GM19395 (cell line): ENCODE measurements around the gene PER2.

ENCODE experiments used
- ATAC-seq: cut with Tn5 transposase; IDR thresholded peaks from one replicate; pipeline ENCODE4 v1.9.1; 2021; ENCODE audit warnings: mild to moderate bottlenecking, moderate library complexity; ENCODE audit not compliant: unreplicated experiment

Gene PER2

DNA sequence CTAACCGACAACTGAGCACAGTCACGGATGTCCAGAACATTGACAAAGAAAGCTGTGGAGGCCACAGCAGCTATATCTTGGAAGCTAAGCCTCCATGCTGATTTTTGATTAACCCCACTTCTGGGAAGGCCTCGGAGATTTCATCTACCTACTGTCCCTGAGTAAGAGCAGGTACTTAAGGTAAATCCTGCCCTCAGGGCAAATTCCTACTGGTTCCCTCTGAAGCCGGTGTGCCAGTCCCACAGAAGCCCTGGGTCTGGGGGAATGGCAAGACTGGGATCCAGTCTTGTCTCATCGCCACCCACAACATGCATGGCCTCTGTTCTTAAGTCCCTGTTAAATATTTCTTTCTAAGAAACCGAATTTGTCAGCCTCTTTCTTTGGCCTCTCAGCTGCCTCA is 18.7 kb downstream of the PER2 start:
- no peak for ATAC-seq

DNA sequence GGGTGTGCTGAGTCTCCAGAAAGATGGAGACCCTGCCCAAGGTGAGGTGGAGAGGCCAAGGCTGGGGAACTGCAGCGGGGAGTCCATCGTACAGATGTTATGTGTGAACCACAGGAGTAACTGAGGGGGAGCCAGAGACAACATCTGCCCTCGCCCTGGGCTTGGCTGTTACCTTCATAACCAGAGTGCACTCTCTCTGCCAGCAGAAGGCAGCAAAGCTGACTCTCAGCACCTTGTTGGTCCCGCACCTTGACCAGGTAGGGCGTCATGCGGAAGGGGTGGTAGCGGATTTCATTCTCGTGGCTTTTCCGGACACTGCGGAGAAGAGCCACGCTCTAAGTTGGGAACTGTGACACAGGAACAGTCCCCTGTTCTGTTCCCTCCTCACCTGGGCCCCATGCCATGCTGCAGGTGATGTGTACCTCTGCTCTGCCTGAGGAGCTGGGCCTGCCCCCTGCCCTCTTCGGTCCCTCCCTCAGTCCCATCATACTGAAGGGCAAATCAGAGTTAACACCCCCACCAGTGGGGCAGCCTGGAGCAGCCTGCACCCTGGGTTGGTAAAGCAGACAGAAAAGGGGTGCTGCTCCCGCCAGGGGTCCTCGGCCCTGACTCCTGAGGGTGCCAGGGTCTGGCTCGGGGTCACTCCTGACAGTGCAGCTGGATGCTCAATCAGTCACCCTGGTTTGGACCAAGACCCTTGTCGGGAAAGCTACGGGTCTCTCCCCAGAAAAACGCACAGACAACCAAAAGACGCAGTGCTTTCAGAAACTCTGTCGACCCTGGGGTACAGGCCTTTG is 20.3 kb downstream of the PER2 start:
- no peak for ATAC-seq

DNA sequence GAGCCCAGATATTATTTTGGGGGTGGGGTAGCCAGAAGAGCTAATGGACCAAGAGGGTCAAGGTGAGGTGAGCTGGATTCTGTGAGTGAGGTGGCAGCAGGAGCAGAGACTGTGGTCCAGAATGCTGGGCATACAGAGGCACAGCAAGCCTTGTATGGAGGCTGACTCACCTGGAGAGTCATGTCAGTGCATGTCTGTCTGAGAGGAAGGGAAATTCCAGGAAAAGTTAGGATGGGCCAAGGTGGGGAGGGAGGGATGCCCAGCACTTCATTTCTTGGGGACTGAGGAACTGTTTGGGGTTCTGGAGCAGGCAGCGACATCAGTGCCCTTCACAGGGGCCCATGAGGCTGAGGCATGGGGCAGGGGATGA is 21.1 kb downstream of the PER2 start:
- no peak for ATAC-seq

DNA sequence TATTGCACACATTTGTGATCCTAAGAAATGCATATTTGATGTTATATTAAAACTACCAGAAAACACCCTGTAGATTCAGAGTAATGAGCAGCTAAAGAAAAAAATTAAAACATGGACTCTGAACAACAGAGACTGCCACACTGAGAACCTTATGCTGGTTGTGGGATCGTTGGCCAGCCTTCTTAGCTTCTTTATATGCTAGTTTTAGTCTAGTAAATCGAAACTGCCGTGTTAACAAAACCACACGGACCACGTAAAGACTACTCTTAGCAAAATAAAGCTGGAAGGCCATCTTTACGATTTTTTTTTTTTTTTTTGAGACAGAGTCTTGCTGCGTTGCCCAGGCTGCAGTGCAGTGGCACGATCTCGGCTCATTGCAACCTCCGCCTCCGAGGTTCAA is 22.8 kb downstream of the PER2 start:
- ATAC-seq = no peak

- ATAC-seq = no peak
These were observed 24.3 kb downstream of the PER2 start for GRCh38 chr2:238264072-238264460.

- ATAC-seq = no peak
These were observed 25.0 kb downstream of the PER2 start for GRCh38 chr2:238263204-238264071.

DNA sequence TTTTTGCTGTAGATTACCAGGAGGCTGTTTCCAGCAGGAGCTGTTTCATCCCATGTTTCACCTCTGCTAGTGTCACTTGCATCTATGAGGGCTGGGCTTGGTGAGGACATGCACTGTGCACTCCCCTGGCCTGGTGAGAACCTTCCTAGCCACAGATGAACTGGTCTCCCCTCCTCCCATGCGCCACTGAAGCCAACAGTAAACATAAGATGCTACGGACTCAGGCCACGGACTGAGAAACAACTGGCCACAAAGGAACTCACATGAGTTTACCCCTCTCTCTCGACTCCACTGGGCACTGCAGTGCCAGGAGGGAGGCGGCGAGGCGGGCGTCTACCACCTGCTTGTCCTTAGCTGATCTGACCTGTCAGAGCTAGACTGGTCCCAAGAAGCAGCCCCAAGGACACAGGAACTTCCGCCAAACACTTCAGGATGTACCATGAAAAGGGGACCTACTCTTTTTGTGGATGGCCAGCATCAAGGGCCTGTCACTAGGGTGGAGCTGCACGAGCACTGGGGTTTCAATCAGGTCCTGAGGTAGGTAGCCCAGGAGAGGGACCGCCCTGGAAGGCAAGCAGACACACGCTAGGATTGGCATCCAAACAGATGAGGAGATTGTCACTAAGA is 25.8 kb downstream of the PER2 start:
- no peak for ATAC-seq

- ATAC-seq = no peak
These were observed 26.6 kb downstream of the PER2 start for GRCh38 chr2:238261718-238262375.

DNA sequence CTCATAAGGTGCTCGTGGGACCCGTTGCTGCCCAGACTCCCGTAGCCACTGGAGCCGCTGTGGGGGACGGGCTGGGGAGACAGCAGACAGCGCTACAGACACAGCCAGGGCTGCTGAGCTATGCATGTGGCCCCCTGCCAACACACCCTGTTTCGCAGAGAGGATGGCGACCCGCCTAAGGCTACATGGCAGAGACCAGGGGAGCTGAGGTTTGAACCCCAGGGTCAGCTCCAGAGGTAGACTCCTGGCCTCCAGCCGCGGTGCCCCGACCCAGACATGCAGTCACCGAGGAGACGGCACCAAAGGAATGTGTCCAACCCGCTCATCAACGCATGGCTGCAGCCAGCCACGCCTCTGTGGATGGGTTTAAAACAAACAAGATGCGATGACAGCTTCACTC is 27.5 kb downstream of the PER2 start:
- no peak for ATAC-seq

DNA sequence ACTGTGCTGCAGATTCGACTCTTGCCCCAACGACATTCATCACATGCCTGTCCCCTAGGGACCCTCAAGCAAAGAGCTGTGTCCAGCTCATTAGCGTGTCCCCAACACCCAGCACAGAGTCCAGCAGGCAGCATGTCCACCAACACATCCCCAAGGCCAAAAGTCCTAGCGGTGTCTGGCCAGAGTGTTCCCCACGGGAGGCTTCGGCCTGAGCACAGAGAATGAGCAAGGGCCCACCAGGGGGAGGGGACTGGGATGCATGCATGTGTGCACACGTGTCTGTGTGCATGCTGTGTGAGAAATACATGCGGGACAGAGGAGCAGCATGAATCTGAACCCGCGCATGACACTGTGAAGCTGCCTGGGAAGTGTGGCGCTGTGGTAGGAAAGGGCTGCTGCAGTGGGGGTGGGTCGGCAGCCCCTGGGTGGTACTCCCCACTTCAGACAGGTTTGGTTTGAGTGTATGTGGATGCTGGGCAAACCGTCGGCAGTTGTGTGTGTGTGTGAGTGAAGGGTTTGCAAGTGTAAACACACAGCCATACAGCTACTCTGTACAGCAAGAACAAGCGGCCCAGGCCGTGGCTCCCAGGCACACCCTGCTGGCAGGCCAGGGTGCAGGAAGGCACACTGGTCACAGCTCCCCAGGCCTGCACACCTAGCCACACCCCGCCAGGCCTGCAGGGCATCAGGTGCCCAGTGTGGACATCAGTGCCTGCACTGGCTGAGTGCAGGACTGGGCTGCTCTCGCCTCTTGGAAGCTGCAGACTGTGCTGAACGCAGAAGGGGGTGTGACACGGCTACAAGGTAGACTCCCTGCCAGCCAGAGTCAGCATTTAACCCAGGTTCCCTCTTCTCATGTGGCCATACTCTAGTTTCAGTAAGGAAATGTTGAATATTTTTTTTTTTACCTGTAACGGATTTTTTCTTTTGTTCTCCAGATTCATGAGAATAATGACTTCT is 29.1 kb downstream of the PER2 start:
- ATAC-seq = no peak

DNA sequence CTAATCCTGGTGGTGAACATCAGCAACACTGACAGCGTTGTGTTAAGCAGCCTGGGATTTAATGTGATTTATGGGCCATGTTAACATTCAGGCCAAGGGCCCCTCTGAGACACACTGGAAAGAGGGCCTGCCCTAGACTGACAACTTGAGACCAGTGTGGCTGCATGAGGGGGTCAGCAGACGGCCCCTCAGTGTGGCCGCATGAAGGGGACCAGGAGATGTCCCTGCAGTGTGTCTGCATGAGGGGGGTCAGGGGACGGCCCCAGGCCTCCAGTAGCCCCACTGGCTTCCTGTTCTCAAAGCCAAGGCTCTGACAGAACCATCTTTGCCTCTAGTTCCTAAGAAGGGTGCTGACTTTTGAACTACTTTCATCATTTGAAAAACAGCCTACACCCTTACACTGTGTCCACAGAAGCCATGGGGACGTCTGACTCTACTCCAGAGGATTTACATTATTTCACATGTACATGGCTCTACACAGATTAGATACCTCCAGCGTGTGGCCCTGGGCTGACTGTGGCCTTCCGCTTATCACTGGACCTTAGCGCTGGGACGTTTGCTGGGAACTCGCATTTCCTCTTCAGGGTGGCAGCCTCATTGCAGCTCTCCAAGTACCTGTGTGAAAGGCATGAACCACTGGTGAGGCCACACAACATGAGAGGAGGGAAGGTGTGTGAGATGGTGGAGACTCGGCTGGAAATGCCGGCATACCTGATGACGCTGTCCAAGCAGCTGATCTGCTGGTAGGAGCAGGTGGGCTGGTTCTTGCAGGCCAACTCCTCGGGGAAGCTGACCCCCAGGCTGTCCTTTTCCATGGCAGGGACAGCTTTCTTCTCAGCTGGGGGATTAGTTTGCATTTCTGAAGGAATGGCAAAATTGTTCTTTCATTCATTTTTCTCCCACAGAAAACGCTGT is 30.4 kb downstream of the PER2 start:
- no peak for ATAC-seq

- ATAC-seq = no peak
These were observed 31.8 kb downstream of the PER2 start for GRCh38 chr2:238256594-238257104.

DNA sequence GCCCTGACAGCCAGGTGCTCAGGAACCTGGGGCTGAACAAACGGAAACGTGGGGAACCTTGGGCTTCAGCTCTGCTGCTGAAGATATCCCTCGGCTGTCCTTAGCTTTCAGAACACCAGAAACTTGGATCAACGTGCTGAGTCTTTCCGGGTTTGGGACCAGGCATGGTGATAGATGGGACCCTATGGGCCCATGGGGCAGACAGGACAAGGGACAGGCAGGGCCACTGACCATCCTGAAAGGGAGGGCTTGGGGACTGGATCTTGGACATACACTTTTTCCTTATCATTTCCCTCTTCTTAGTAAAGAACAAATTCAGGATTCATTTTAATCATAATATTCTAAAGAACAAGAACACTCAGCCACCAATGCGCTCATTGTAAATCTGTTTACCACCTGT is 32.3 kb downstream of the PER2 start:
- no peak for ATAC-seq

- no peak for ATAC-seq
These were observed 32.8 kb downstream of the PER2 start for GRCh38 chr2:238255636-238256035.

DNA sequence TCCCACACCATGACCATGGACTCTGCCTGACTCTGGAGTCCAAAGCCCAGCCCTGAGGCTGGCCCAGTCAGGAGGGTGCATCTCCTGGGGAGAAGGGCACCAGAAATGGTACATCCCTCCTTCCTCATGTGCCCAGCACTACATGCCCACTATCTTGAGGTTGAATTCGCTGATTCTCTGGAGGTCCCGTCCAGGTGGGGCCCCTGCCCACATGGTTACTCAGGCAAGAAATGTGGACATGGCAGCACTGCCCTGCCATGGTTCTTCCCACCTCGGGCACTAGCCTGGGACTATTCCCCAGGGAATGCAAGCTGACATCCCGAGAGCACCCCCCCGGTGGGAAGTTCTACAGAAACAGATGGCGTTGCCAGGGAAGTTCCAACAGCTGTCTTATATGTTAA is 33.3 kb downstream of the PER2 start:
- ATAC-seq = no peak

DNA sequence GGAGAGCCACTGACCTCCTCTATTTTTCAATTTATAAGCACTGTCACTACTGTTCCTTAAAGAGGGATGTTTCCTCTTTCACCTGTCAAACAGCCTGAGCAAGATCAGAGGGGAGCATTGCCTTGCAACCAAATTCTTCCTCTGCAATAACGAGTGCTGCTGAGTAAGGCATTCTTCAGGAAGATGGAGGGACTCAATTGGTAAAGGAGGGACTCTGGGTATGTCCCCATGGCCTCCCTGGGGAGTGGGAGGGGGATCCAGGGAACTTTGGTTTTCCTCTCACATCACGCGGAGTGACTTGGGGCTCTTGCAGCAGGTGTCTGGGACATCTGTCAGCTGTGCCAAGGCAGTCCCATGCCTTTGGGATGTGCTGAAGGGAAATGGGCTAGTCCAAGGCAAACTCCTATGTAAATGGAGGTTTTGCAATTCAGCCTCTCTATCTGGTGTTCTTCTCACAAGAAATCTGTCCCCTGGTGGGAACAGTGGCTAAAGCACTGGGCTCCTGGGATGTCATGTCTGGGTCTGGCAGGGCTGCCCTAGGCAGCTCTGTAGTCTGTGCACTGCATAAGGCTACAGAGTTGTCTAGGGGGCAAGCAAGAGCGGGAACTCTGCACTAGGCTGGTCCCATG is 34.2 kb downstream of the PER2 start:
- no peak for ATAC-seq

- no peak for ATAC-seq
These were observed 35.4 kb downstream of the PER2 start for GRCh38 chr2:238252766-238253630.
